GM19468 (cell line): ENCODE measurements around the gene NCLN.
"Not testable (repeated sequence)": the region's sequence is repeated elsewhere in the genome, so short reads cannot be mapped to it uniquely, and the experiment has no call there.

Experiments
- ATAC-seq: cut with Tn5 transposase; IDR thresholded peaks from one replicate; pipeline ENCODE4 v1.9.1; 2021; ENCODE audit warnings: mild to moderate bottlenecking, moderate library complexity, moderate number of reproducible peaks; ENCODE audit not compliant: unreplicated experiment; ENCODE audit errors: extremely low read depth

The NCLN gene

GRCh38 chr19:3221576-3221975 lies 35.8 kb downstream of the NCLN start:
- ATAC-seq: not testable (repeated sequence)

DNA sequence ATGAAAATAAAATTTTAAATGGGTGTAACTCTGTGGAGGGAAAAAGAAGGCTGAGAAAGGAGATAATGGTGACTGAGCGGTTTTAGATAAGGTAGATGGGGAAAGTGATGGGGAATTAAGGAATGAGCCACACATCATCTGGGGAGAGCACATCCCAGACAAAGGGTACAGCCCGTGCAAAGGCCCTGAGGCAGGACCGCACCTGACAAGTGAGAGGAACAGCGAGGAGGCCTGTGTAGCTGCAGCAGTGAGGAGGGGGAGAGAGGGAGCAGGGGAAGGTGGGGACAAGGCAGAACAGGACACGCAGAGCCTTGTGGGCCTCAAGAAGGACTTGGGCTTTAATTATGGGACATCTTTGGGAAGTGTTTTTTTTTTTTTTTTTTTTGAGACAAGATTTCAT lies 37.0 kb downstream of the NCLN start:
- no peak for ATAC-seq

DNA sequence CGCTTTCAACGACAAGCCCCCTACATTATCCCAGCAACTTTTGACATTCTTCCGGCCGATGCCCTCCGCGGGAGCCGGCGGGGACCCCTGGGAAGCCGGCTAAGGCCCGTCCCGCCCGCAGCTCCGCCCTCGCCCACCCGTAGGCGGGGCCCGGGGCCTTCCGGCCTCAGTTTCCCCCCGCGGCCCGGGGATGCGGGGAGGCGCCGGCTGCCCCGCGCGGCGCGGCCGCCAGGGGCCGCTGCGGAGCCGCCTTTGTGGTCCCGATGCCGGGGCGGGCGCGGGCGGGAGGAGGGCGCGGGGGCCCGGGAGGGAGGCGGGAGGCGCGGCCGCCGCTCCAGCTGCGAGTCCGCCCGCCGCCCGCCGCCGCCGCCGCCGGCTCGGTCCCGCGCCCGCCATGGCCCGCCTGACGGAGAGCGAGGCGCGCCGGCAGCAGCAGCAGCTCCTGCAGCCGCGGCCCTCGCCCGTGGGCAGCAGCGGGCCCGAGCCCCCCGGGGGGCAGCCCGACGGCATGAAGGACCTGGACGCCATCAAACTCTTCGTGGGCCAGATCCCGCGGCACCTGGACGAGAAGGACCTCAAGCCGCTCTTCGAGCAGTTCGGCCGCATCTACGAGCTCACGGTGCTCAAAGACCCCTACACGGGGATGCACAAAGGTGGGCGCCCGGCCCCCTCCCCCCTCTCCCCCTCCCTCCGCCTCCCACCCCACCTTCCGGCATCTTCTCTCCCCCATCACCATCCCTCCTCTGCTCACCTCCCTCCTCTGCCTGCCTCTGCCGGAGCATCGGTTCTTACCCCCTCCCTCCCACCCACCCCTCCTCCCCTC lies 38.8 kb downstream of the NCLN start, which contains the start of gene CELF5:
TSS of gene CELF5 (plus strand) at position 316 of the 823 bp plus-strand sequence. CDS start at position 395, 79 bp downstream.
- no peak for ATAC-seq

DNA sequence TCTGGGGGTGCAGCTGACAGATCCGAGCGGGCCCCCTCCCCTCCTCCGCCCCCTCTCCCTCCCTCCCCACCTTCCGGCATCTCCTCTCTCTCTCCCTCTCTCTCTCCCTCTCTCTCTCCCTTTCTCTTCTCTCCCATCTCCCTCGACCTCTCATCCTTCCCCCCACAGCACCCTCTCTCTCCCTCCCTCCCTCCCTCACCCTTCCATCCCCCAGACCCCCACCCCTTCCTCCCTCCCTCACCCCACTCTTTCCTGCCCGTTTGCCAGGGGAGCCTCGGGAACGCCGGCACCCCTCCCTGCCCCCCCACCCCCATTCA lies 39.4 kb downstream of the NCLN start:
- ATAC-seq: no peak

GRCh38 chr19:3225677-3226093 lies 40.0 kb downstream of the NCLN start:
- ATAC-seq: no peak

- no peak for ATAC-seq
Measured at GRCh38 chr19:3227054-3227626, 41.4 kb downstream of the NCLN start.

DNA sequence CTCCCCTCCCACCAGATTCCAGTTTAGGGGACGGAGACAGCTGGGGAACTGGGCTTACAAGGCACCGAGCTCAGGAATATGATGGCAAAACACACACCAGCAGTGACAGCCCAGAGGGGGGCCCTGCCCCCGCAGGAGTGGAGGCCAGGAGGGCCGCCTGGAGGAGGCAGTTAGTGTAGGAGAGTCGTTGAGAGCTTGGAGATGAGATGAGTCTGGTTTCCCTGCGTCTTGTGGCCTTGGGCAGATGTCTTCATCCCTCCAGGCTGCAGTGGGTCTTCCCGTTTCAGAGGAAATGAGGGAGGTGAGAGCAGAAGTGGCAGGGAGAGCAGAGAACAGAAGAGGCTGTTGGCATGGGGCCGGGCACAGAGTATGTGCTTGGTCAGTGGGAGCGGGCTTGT lies 43.6 kb downstream of the NCLN start:
- ATAC-seq: no peak

GRCh38 chr19:3229888-3230496 lies 44.3 kb downstream of the NCLN start:
- ATAC-seq: no peak

- ATAC-seq: no peak
Measured at GRCh38 chr19:3231288-3231687, 45.6 kb downstream of the NCLN start.

DNA sequence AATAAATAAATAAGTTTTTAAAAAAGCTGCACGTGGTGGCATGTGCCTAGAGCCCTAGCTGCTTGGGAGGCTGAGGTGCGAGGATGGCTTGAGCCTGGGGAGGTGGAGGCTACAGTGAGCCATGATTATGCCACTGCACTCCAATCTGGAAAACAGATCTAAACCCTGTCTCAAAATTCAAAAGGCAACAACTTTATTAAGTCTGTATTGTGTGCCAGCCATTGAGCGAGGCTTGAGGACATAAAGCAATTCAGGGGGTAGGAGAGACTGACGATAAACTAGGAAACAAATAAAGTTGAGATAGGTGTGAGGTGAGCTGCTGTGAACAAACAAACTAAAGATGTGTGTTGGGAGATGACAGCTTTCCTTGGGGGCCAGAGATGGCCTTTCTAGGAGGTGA lies 47.4 kb downstream of the NCLN start:
- no peak for ATAC-seq

- no peak for ATAC-seq
Measured at GRCh38 chr19:3233831-3234230, 48.1 kb downstream of the NCLN start.

GRCh38 chr19:3234800-3235199 lies 49.1 kb downstream of the NCLN start:
- ATAC-seq: no peak

- ATAC-seq: not testable (repeated sequence)
Measured at GRCh38 chr19:3235604-3236003, 49.9 kb downstream of the NCLN start.

DNA sequence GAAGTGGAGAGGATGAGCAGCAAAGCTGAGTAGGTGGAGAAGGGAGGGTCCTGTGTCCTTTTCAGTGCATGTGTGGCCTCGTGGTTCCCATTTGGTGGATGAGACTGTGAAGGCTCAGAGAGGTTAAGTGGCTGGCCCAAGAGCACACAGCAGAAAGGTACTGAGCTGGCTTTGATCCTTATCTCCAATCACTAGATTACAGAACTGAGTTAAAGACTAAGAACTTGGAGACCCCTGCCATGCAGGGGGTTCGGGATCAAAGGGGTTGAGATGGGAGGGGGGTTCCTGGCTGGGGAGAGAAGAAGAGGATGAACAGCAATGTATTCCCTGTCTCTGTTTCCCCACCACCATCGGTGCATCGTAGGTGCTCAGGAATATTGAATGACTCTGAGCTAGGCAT lies 50.5 kb downstream of the NCLN start:
- no peak for ATAC-seq

- ATAC-seq: no peak
Measured at GRCh38 chr19:3238066-3238561, 52.4 kb downstream of the NCLN start.

- no peak for ATAC-seq
Measured at GRCh38 chr19:3239367-3239766, 53.6 kb downstream of the NCLN start.

- no peak for ATAC-seq
Measured at GRCh38 chr19:3243819-3244700, 58.3 kb downstream of the NCLN start.

DNA sequence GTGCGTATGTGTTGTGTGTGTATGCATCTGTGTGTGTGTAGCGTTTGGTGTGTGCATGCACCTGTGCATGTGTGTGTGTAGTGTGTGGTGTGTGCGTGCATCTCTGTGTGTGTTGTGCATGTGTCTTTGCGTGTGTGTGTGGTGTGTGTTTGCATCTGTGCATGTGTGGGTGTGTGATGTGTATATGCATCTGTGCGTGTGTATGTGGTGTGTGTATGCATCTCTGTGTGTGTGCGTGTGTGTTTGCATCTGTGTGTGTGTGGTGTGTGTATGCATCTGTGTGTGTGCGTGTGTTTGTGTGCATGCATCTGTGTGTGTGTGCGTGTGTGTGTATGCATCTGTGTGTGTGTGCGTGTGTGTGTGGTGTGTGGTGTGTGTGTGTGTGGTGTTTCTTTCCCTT lies 59.3 kb downstream of the NCLN start:
- no peak for ATAC-seq

GRCh38 chr19:3248728-3249326 lies 63.1 kb downstream of the NCLN start:
- ATAC-seq: no peak

DNA sequence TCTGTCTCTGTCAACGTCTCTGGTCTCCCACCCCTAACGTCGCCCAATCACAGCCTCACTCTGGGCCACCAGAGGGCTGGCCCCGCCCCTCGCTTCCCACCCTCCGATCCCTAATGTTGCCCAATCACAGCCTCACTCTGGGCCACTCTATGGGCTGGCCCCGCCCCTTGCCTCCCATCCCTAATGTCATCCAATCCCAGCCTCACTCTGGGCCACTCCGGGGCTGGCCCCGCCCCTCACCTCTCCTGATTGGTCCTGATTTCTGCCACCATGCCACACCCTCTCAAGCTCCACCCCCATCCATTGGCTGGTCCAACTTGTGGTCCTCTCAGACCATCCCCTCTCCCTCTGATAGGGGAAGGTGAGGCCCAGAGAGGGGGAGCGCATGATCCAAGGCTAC lies 63.7 kb downstream of the NCLN start:
- no peak for ATAC-seq
